ENCODE data around the gene FAM78A.

DNA sequence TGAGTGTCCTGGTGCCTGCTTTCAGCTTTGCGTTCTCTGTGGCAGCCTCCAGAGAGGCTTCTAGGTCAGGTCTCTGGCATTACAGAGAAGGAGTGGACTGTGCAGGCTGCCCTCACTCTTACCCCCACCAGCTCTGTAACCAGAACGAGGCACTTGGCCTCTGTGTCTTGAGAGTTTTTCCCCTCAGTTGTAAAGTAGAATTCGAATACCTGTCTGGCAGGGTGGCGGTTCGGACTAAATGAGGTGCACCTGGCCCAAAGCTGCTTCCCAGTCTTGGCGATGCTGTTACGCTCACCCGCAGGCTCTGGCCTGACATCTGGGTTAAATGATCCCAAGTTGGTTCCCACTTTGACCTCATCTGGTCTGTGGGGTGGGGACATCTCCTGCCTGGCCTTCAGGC lies 40.1 kb downstream of the FAM78A start:
- TF ChIP-seq, protein P1, sequence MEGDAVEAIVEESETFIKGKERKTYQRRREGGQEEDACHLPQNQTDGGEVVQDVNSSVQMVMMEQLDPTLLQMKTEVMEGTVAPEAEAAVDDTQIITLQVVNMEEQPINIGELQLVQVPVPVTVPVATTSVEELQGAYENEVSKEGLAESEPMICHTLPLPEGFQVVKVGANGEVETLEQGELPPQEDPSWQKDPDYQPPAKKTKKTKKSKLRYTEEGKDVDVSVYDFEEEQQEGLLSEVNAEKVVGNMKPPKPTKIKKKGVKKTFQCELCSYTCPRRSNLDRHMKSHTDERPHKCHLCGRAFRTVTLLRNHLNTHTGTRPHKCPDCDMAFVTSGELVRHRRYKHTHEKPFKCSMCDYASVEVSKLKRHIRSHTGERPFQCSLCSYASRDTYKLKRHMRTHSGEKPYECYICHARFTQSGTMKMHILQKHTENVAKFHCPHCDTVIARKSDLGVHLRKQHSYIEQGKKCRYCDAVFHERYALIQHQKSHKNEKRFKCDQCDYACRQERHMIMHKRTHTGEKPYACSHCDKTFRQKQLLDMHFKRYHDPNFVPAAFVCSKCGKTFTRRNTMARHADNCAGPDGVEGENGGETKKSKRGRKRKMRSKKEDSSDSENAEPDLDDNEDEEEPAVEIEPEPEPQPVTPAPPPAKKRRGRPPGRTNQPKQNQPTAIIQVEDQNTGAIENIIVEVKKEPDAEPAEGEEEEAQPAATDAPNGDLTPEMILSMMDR (IDR thresholded peaks at IDR 0.05; ENCODE audit: low read depth, low read length), result no peak
- no peak for TF ChIP-seq EZH2phosphoT487 (IDR thresholded peaks at IDR 0.05; ENCODE audit: low read depth)

All from OCI-LY3 (cell line).